GM18498 (cell line): ENCODE results near the gene TEDDM1.
"Not testable (repeated sequence)": the region's sequence is repeated elsewhere in the genome, so short reads cannot be mapped to it uniquely, and the experiment has no call there.

ENCODE experiments used
- ATAC-seq: cut with Tn5 transposase; IDR thresholded peaks from one replicate; pipeline ENCODE4 v1.9.1; 2021; ENCODE audit warnings: mild to moderate bottlenecking, moderate library complexity; ENCODE audit not compliant: unreplicated experiment

The TEDDM1 gene

DNA sequence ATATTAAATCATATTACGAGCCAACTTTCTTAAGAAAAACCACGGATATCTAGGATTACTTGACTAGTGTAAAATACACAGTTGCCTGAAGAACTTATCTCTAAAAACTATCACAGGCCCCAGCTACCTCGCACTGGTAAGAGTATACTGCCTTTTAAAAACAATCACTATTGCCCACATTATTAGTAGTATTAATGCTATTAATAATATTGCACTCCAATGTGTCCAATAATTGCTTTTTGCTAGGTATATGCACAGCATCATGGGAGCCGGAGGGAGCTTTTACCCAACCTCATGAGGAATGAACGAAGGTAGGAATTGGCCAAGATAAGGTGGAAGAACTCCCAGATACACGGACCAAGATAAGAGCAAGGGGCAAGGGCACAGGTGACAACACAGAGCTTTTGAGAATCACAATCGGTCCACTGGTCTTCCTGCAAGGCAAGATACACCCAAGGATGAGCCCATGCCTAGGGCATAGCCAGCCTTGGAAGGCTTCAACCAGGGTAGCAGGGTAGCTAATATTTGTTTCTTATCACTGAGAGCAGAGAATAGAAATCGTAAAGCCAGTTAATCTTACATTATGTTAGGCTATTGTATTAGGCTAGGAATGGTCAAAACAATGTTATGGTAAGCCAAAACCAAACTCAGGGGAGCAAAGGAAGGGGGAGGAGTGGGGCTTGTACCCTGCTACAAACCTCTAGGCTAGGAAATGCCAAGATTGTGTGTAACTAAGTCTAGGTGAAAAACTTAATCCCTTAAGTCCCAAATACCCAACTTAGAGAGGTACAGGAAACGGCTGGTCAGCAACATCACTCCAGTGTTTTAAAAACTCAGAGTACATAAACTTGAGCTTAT lies 18.3 kb downstream of the TEDDM1 start:
- ATAC-seq: no peak

DNA sequence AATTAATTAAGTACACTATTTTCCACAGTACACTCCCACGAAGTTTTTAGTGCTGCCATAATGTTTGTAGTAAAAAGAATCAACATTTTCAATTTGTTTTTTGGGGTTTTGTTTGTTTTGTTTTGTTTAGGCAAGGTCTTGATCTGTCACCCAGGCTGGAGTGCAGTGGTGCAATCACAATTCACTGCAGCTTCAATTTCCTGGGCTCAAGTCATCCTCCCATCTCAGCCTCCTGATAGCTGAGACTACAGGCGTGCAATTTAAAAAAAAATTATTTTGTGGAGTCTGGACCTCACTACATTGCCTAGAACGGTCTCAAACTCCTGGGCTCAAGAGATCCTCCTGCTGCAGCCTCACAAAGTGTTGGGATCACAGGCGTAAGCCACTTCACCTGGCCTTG lies 20.3 kb downstream of the TEDDM1 start:
- ATAC-seq: no peak

DNA sequence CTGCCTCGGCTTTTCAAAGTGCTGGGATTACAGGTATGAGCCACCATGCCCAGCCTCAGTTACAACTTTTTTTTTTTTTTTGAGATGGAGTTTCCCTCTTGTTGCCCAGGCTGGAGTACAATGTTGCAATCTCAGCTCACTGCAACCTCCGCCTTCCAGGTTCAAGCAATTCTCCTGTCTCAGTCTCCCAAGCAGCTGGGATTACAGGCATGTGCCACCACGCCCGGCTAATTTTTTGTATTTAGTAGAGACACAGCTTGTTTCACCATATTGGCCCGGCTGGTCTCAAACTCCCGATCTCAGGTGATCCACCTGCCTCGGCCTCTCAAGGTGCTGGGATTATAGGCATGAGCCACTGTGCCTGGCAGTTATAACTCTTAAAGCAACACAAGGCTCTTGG lies 20.7 kb downstream of the TEDDM1 start:
- ATAC-seq: not testable (repeated sequence)

DNA sequence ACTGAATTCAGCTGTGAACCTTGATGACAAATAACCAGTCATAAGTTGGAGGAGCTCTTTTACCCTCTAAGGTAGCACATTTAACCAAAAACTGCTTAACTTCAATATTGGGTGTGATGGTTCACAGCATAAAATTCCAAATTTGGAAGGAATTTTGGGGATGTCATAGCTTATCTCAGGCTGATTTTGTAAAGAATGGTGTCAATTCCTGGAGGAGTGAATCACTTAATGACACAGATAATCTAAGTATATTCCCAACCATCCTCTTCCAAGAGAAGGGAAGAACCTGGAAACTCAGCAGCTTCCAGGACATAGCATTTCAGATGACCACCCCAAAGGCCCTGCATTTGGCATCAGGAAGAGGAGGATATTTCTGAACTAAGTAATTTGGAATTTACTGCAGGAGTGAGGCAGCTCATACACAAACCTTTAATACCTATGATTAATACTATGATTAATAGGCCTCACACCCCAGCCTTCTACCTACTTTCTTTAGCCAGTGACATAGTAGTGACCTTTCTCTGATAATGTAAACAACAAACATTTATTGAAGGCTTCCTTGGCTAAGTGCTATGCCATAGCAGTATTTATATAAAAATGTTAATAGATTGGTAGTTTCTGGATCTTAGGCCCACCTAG lies 23.4 kb downstream of the TEDDM1 start:
- ATAC-seq: no peak

DNA sequence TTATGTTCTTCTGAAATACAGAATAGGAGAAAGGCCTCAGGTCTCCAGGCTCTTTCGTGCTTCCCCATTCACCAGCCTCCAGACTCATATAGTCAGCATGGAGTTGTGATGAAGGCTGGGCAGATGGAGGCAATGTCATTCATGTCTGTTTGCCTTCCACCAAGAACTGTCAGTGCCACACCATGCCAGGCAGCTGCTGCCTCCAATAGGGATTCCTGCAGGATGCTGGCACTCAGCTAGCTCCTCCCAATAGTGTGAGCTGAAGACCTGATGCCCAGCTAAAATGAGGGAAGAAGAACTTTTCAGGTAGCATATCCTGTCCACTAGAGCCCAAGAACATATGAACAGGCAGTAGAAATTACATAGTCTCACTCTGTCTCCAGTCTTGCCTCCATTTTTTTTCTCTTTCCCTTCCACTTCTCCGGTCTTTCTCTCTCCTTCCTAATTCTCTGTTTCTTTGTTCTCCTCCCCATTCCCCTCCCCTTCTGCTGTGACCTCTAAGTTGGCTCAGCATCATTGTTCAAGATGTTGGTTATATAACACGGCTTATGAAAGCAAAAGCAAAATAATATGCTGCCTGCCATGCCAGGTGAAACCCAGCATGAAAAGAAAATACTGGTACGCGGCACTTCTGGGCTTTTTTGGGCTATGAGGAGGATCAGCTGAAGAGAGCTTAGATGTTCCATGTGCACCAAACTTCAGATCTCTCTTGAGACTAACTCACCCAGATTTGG lies 26.2 kb downstream of the TEDDM1 start:
- no peak for ATAC-seq

DNA sequence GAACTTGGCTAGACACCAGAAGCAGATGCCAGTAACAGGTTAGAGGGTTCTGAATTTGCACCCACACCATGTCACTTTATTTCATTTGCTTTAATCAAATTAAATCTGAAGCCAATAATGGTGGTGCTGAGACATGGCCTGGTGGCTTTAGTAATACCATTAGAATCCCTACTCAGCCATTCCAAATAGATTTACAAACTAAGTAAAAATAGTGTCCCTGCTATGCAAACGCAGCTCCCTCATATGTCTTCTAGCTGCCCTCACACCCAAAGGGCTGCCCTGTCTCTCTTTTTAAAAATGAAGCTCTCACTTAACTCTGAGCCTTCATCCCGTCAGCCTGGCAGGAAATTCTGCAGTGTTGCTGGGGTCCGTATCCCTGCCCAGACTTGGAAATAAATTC lies 29.9 kb downstream of the TEDDM1 start:
- ATAC-seq: no peak

DNA sequence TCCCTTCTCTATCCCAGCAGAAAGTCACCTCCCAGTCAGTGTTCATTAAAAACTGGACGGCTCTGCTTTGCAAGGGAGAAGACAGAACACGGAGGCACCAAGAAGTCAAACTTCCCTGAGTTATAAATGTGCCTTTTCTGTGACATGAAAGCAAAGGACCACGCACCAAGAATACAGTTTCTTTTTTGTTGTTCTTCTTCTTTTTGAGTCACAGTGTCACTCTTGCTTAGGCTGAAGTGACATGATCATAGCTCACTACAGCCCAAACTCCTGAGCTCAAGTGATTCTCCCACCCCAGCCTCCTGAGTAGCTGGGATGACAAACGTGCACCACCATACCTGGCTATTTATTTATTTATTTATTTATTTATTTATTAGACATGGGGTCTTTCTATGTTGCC lies 31.6 kb downstream of the TEDDM1 start:
- no peak for ATAC-seq

DNA sequence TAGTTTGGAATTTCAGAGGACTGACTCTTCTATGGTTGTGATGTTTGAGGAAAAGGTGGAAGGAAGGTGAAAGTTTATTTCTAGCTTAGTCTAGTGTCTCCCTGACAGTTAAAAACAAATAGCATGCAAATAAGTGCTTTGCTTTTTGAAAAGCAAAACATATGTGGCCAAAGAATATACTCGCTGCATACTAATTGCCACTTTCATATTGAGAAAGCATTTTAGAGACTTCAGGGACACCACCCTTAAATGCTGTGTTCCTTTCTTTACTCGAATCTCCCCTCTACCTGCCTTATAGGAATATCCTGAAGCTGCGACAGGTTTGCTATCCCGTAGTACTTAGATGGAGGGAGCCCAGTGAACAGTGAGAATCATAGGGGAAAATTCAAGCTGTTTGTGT lies 32.1 kb downstream of the TEDDM1 start:
- ATAC-seq: no peak

DNA sequence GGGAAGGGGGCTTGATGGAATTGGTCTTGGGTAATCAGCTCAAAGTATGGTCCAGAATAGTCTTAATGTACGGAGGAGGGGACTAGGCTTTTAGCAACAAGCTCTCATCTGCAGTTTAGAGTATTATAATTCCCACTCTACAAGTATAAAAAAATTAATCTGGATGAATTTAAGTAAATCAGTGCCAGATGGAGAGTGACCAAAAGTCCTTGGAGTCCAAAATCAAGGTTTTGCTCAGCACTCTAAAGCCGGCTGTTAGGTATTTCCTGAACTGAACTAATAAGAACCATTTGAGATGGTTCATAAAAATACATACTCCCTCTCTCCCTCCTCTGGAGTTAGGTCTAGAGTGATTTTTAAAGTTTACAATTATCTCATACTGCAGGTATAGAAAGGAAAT lies 32.5 kb downstream of the TEDDM1 start:
- ATAC-seq: no peak

DNA sequence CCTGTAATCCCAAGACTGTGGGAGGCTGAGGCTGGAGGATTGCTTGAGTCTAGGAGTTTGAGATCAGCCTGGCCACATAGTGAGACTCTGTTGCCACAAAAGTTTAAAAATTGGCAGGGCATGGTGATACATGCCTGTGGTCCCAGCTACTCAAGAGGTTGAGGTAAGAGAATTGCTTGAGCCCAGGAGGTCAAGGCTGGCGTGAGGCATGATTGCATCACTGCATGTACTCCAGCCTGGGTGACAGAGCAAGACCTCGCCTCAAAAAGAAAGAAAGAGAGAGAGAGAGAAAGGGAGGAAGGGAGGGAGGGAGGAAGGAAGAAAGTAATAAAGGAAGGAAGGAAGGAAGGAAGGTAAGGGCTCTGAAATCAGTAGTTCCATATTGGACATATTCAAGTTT lies 33.9 kb downstream of the TEDDM1 start:
- no peak for ATAC-seq

DNA sequence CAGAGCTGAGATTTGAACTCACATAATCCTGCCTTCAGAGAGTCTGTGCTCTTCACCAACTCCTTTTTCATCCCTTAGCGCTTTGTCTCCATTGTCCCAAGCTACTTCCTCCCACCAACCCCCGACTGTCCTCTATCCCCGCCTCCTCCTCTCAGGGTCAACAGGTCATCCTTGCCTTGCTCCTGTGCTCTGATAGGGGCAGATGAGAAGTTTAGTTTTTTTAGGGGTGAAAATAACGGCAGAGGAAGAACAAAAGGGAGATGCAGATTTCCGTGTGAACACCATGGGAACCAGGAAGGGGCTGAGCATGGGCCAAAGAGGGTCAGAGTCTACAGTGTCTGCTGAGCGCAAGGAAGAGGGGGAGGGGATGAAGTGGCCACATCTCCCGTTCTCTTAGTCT lies 40.8 kb downstream of the TEDDM1 start:
- ATAC-seq: no peak

DNA sequence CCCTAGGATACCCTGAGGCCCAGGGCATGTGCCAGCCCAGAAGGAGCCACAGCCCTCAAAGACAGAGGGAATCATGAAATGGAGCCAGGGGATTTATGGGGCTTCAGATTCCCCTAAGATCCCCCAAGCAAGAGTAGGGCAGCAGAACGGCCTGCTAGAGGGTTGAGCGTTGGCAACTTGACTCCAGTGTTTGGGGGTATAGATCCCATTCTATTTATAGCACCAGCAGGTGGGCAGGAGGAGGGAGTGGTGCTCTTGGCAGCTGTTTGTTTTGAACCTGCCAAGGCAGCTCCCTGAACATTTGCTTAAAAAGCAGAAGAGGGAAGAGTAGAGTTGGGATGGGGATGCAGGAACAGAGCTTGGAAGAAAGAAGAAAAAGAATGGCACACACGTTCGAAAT lies 42.6 kb downstream of the TEDDM1 start:
- no peak for ATAC-seq

DNA sequence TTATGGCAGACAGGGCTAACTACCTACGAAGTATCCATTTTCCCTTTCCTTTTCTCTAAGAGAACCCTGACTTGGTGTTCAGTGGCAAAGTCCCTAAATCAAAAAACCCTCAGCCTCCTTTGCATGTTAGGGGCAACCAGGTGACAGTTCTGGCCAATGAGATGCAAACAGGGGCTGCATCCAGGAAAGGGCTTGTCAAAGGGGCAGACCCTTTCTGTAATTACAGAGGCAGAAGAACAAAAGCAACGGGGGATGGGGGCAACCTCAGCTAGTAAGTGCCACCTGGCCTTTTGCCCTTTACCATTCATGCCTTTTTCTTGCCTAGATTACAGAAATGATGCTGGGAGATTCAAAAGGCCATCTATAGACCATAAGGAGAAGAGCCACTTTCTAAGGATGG lies 43.3 kb downstream of the TEDDM1 start:
- ATAC-seq: no peak

DNA sequence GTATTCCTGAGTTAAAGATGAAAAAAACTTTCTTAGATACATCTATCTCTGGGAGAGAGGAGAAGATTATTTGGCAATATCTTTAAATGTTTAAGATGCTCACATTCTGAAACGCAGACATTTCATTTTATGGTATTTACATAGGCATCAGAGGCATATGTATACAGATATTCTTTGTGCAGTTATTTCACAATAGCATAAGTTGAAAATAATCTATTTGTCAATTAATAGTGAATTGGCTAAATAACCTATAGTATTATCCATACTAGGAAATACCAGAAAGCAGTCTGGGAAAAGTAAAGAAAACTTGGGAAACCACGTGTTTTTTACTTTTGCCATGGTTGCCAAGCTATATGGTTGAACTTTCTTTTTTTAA lies 44.8 kb downstream of the TEDDM1 start:
- no peak for ATAC-seq

DNA sequence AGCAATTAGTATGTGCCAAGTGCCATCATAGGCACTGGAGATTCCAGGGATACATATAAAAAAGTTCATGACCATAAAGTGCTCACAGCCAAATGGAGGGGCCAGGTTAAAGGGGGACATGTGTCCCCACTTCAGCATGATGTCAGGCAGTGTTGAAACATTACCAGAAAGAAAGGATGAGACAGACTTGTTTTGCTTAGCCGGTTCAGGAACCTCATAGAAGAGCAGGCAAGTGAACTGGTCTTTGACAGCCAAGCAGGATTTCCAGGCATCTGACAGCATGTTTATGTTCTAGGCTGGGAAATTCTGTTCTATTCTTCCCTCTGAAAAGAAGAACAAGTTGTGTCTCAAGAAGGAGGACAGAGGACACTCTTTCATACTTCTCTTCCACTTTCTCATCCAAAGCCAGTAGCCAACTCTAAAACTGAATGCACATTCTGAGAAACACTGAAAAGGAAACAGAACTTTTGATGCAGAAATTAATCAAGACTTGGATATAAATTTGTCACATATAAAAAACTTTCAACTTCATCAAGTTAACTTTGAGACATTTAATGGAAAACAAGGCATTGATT lies 48.6 kb downstream of the TEDDM1 start:
- ATAC-seq: no peak

DNA sequence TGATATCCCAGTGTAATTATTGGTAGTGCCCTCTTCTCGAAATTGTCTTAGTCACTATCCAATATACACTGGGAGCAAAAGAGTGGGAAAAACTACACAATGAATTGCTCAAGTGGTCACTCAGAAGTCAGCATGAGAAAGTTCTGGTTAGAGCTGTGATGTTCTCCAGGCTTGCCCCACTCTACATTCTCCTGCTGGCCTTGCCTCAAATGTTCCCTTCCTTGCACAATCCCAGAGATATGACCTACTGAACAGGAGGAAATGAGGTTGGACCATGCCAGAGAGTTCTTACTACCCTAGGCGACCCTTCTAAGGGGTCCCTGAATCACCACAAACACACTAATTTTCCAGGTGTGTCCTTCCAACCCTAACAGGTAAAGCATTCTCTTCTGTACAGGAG lies 49.6 kb downstream of the TEDDM1 start:
- ATAC-seq: no peak

DNA sequence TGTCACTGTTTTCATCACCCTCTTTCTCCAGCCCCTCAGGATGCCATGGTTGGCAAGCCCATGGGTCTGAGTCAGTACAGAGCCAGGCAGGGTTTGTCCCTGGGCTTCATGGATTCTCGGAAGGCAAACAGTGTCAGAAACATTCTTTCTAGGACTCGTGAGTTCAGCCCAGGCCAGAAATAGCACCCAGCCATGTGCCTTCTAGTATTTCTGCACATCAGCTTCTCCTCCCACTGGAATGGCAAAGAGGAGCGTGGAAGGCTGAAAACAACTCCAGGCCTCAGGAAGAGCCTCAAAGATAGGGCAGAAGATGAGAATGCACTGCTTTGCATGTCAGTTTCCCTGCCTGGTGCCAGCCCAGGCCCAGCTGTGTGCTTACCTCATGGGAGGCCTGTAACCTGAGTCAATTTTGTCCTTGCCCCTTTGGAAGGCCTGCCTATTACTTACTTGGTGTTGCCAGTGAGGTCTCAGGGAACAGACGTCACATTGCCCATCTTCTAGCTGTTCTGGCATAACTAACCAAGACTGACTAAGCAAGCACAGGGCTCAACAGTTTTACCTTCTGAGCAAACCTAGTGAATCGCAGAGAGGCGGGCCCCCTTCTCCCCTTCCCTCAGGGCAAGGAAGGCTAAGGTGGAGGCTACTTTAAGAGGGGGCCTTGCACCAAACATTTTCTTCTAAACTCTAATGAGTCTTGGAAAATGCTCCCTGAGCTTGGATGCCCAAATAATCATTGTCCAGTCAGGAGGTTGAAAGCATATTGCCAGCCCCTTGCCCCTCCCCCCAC lies 51.3 kb downstream of the TEDDM1 start:
- no peak for ATAC-seq
